GM19238 (cell line): ENCODE results near the gene LHFPL6.

Experiments
- DNase-seq: peaks from one replicate; pipeline ENCODE4 v3.0.0; 2011; ENCODE audit warnings: low spot score; ENCODE audit not compliant: insufficient read length

The LHFPL6 gene

DNA sequence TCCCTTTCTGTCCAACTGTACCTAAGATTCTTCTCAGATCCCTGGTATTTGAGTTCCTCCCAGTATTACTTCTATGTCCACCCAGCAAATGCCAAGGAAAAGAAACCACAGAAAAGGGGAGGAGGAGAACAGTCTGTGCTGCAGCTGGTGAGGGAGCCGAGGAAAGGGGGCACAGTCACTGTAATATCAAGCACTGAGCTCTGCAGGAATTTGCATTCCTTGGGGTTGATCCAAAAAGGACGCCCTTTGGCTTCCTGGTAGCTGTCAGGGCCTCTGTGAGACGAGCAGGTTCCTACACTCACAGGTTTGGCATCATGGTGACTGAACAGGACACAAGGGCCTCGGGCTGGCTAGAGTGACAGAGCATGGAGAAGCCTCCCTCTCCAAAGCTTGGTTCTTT lies 291.4 kb downstream of the LHFPL6 start:
- DNase-seq, result no peak

DNA sequence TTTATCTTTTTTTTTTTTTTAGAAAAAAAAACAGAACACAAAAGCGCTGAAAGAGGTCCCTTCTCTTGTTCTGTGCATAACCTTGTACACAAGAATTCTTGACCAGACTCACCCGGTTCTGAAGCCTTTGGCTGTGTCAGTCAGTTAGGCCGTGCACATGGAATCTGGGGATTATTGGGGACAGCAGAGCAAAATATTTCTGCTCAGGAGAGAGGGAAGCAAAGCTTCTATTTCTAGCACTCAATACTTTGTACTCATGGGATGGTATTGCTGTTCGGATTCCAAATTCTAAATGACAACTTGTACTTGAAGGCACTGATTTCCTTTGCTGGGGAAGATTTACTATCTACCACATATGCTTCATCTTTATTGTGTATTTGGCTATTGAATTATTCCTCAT lies 292.0 kb downstream of the LHFPL6 start:
- no peak for DNase-seq

DNA sequence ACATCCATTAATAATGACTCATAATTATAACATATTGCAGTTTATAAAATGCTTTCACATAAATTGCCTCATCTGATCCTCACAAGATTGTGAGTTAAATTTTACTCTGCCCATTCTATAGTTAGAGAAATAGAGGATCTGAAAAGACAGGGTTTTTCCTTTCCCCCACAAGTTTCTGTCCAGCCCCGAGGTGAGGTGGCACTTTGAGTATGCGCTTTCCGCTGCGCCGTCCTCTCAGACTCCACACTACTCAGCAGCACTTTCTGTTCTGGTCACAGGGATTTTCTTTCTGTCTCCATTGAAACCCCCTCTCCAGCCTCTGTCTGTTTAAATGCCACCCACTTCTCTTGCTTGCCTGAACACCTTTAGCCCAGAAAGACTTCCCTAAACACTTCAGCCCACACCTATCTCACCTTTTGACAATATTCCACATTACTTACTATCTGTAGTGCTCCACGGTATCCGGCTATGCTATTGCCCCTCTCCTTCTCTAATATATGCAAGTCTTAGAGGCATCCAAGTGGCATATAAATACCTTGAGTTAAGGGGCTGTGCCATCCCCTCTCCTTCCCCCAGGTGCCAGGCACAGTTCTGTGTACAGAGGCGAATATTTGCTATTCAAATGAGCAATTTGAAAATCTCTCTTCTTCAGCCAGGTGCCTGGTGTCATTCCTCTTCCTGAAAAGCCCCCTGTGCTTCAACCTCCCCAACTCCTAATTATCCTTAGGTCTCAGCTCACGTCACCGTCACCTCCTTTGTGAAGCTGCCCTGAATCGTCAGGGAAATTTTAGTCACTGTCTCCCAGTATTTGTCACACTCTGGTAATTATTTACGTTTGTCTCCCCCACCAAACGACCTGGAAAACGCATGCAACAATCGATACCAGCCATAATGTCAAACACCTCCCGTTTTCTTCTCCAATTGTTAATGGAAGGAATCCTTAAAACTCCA lies 296.1 kb downstream of the LHFPL6 start:
- DNase-seq, result no peak

DNA sequence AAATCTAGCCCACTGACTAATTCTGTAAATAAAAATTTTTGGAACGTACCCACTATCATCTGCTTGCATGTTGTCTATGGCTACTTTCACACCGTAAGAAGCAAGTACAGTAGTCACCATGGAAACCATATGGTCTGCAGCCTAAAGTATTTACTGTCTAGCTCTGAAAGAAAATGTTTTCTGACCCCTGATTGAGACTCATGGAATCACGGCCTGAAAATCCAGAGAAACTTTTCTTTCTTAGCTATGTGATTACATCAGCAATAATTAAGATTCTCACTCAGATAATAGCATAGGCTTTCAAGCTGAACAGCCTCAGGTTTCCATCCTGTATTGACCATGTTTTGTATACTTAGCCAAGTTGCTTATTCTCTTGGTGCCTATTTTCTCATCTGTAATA lies 300.2 kb downstream of the LHFPL6 start:
- DNase-seq, result no peak

DNA sequence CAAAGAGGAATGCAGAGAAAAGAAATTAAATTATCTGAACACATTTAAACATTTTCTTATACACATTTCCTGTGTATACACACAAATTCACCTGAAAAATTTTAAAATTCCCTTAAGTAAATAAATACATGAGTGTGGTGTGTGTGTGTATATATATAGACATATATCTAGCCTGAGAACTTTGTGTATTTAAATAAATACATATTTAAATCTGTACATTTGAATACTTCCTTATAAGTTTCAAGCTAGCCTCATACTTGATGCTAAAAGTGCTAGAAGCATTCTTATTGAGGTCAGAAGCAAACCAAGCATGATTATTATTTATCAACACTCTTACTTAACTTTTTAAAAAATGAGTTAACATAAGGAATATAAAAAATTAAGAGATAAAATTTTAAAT lies 304.0 kb downstream of the LHFPL6 start:
- no peak for DNase-seq

DNA sequence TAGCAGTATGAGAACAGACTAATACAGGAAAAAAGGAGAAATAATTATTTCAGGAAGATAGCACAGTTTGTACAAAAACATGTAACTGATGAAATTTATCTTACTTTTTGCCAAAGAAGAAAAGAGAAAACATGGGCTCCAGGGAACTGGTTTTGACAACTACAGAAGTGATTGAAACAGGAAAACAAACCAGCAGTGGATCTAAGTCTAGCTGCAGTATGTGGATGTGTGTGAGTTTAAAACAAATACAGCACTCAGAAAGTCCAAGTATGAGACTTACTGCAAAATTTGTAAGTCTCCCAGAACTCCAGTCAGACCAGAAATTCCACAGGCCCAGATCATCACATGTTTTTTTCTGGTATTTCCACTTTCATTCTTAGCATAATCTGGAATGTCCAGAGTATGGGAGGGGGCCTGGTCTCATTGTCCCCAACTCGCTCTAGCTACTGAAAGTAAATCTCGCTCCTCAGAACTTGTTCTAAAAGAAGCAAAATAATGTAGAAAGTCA lies 305.3 kb downstream of the LHFPL6 start:
- no peak for DNase-seq

DNA sequence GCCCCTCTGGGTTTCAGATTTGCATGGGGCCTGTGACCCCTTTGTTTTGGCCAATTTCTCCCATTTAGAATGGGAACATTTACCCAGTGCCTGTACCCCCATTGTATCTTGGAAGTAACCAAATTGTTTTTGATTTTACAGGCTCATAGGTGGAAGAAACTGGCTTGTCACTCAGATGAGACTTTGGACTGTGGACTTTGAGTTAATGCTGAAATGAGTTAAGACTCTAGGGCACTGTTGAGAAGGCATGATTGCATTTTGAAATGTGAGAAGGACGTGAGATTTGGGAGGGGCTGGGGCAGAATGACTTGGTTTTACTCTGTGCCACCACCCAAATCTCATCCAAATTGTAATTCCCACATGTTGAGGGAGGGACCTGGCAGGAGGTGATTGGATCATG lies 306.0 kb downstream of the LHFPL6 start:
- DNase-seq, result no peak

DNA sequence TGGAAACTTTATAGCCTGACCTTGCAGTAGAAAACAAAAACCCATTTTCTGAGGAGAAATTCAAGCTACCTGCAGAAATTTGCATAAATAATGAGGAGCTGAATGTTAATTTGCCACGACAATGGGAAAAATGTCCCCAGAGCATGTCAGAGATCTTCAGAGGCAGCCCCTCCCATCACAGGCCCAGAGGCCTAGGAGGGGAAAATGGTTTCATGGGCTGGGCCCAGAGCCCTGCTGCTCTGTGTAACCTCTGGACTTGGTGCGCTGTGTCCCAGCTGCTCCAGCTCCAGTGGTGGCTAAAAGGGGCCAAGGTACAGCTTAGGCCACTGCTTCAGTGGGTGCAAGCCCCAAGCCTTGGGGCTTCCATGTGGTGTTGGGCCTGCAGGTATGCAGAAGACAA lies 306.8 kb downstream of the LHFPL6 start:
- DNase-seq, result no peak
